Right lung (tissue), 10 donors: Measurements from ENCODE around the gene LGALS16. TPM values are rescaled to one million over a fixed set of nuclear protein-coding genes. Genes with fewer than 3 reads are reported as not detected.
"Not testable (repeated sequence)": the region's sequence is repeated elsewhere in the genome, so short reads cannot be mapped to it uniquely, and the experiment has no call there.

Source experiments
- DNase-seq, 2 donors: peaks; one replicate each; pipeline ENCODE4 v3.0.0-alpha.2; 2013
- long read RNA-seq, 8 donors: transcript quantifications; one replicate each; lab custom pipeline, GENCODE V29; 2026
- polyA plus RNA-seq, 5 donors: library from polyadenylated mRNA; unstranded; fragments of 120-200 nt; gene quantifications; one replicate each; pipeline versions ENCODE4 v1.2.1 to v1.2.3, GENCODE V29; 2013; ENCODE audit warnings: inconsistent platforms in 1 of 5, low replicate concordance in 1 of 5; ENCODE audit not compliant: insufficient read length in 5 of 5, insufficient read depth in 1 of 5

The LGALS16 gene, protein sequence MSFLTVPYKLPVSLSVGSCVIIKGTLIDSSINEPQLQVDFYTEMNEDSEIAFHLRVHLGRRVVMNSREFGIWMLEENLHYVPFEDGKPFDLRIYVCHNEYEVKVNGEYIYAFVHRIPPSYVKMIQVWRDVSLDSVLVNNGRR
- not detected for polyA plus RNA-seq
- long read RNA-seq, donor 1, result 0 reads
- long read RNA-seq, donor 2, result 0 reads
- long read RNA-seq, donor 3, result 0 reads
- long read RNA-seq, donor 4, result 0 reads
- long read RNA-seq, donor 5, result 0 reads
- long read RNA-seq, donor 6, result 0 reads
- long read RNA-seq, donor 7, result 0 reads
- long read RNA-seq, donor 8, result 0 reads

DNA sequence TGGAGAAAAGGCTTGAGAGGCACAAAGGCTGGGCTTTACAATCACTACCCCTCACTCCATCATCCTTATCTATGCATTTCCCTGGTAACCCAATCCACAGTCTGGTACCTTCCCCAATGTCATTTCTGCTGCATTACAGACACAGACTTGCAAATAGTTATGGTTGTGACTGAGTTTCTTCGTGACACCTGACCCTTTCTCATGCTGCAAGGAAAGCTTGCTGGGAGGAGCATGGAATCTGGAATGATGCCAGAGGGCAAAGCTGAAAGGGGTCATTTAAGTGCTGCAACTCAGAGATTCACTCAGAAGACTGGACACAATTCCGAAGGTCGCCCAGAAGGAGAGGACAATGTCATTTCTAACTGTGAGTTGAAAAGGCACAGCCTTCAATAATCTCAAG, at the start of gene LGALS16:
Gene LGALS16 (plus strand): TSS at position 301 of the 400 bp plus-strand sequence. CDS start 49 bp downstream, at position 350.
- no peak for DNase-seq

DNA sequence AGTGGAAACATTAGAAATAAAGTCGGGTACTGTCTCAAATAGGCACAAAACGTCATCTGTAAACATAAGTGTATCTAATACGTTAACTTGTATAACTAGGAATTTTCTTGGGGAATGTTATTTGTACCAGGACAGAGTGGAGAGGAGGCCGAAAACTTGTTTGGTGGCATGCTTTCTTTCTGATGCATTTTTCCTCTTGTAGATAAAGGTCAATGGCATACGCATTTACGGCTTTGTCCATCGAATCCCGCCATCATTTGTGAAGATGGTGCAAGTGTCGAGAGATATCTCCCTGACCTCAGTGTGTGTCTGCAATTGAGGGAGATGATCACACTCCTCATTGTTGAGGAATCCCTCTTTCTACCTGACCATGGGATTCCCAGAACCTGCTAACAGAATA, 48.7 kb upstream of the LGALS16 start:
- no peak for DNase-seq

DNA sequence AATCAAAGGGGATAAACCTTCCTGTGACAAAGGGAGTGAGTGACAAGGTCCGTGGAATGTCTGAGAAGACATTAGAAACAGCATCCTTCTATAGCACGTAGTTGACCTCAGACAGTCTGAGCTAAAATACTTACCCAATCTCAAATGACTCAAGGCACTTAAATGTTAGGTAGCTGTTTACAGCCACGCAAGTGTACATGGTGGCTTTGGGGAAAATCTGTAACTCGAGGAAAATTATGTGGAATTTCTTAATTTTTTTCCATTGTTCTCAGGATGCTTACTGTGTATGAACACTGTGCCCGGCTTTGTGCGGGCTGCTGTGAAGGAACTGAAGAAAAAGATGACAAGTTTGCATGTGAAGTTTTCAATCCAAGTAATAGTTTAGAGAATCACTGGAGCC, 48.2 kb upstream of the LGALS16 start:
- no peak for DNase-seq

DNA sequence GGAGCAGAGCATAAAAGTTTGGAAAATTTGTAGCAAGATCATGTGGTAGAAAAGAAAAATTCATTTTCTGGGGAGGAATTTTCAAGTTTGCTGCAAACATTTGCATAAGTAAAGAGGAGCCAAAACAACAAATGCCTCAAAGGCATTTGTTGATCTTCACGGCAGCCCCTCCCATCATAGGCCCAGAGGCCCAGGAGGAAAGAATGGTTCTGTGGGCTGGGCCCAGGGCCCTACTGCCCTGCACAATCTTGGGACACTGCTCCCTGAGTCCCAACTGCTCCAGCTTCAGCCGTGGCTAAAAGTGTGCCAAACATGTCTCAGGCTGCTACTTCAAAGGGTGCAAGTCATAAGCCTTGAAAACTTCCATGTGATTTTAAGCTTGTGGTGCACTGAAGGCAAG, 42.1 kb upstream of the LGALS16 start:
- DNase-seq, result no peak

DNA sequence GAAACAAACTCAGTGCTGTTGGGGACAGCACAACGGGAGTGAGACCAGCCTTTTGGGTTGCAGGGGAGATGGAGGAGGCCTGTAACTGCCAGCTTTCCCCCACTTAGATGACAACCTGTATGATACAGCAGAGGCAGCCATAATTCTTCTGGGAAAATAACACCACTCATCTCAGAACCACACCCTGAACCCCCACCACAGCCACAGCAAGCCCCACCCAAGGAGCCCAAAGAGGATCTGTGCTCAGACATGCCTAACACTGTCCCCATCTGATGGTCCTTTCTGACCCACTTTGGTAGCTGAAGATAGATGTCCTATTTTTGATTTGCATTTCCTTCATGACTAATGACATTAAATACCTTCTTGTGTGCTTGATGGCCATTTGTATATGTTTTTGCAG, 38.0 kb upstream of the LGALS16 start:
- DNase-seq, result no peak

DNA sequence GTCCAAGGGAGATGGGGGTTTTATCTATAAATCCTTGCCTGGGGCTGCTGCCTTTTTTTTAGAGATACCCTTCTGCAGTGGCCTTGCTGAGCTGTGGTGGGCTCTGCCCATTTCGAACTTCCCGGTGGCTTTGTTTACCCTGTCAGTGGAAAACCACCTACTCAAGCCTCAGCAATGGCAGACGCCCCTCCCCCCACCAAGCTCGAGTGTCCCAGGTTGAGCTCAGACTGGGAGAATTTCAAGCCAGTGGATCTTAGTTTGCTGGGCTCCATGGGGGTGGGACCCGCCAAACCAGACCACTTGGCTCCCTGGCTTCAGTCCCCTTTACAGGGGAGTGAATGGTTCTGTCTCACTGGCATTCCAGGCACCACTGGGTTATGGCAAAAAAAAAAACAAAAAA, 31.8 kb upstream of the LGALS16 start:
- DNase-seq, result no peak

DNA sequence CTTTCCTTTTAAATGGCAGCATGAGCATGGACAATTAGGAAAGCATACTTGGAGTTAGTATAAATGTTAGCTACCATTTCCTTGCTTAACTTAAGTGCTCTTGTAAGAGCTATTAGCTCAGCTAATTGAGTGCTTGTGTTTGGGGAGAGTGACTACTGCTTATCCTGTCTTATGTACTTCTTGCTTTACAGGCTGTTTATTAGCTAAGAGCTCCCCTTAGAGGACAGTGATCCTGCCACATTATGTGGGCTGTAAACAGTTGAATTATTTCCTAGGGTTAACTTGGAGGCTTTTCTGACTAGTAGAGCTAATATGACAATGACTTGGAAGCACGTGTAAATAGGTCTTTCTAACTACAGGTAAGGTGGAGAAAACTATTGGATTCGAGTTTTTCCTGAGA, 28.1 kb upstream of the LGALS16 start:
- DNase-seq, result not testable (repeated sequence)

DNA sequence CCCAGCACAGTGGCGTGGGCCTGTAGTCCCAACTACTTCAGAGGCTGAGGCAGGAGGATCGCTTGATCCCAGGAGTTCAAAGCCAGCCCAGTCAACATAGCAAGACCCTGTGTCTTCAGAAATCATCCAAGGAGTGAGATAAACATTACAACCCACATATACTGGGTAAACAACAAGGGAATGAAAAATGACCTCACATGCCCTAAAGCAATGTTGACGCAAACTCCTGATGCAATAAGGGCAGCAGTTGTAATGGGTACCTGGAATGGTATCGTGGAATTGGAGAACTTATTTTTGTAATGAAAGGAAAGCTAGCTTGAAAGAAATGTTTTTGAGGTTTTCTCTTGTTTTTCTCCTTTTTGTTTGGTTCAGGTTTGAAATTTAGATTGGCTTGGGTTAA, 24.5 kb upstream of the LGALS16 start:
- DNase-seq, result no peak

DNA sequence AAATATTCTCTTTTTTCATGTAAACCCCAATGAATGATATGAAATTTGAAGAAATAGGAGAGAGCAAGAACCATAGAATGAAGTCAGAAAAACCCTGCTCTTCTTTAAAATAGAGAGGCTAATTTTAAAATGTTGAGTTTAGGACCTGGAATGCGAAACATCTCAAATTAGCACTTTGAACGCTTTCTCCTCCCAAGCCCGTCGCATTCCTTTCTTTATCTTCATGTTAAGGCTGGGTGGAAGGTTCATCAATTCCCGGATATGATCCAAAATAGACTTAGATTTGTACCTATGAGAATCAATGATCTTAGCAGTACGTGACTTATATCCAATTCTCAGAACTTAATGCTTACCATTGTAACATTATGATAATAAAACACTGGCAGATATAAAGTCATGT, 24.1 kb upstream of the LGALS16 start:
- DNase-seq, result no peak

DNA sequence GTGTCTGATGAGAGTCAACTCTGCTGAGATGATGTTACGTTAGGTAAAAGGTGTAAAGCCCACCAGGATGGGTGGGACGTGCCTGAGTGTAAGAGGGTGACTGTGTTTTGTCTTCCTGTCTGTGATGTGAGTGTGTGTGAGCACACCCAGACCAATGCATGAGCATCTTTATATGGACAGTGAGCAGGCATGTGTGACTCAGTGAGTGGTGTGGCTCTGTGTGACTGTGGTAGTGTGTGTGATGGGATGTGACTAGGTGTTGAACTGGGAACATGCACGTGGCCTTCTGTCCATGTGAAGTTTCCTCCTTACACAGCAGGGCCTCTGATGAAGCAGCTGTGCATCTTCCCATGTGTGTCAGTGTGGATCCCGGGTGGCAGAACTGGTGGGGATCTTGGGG, 17.8 kb upstream of the LGALS16 start:
- DNase-seq, result no peak

DNA sequence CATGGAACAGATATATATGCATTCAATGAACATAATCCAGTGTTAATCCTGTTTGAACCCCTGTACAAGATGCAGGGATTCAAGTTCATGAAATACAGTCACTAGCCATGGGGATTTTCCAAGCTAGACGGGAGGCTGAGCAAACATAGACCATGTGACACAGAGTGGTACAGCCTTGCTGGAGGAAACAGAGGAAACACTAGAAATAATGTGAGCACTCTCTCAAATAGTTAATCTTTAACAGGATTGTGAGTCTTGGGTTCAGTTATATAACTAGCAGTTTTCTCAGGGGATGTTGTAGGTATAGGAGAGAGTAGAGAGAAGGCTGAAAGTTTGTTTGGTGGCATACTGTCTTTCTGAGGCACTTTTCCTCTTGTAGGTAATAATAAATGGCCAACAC, 13.9 kb upstream of the LGALS16 start:
- DNase-seq, result peak; percentile 9 to 13

DNA sequence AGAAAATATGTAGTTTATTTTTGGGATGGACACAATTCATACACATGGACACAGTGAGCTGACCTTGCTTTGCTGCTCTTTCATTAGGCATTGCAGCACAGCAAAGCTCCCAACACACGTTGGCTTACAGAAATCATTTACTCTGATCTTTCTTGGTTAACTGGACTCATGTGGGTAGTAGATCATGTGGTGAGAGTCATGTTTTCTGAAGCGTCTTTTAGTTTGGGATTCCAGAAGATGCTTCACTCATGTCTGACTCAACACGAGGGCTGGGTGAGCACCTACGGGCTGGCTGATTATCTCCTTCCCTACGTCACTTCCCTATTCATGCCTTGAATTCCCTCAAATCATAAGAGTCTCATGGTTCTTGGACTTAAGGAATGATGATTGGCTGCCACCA, 12.1 kb upstream of the LGALS16 start:
- no peak for DNase-seq

DNA sequence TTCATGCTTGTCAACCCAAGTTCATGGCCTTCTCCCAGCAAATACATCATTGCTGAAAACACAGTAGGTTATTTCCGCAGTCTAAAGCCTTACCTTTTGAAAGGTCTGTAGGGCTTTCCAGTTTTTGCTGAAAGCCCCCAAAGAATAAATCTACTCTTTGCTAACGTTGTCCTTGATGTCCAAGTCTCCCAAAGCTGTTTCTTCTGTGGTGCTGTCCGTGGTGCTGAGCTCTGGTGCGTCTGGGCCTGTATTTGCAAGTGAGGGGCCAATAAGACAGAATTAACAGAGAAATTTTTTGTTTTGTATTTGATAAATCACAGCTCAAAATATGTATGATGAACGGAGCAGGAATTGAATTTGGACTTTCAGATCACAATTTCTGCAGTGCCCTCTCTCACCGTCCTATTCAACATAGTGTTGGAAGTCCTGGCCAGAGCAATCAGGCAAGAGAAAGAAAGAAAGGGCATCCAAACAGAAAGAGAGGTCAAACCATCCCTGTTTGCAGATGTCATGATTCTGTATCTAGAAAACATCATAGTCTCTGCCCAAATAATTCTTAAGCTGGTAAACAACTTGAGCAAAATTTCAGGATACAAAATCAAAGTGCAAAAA, 9.8 kb upstream of the LGALS16 start:
- DNase-seq, result peak; percentile 7 to 8

DNA sequence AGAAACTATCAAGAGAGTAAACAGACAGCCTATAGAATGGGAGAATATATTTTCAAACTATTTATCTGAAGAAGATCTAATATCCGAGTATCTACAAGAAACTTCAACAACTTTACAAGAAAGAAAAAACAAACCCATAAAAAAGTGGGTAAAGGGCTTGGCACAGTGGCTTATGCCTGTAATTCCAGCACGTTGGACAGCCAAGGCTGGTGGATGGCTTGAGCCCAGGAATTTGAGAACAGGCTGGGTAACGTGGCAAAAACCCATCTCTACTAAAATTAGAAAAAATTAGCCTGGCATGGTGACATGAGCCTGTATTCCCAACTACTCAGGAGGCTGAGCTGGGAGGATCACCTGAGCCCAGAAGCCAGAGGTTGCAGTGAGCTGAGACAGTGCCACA, 7.8 kb upstream of the LGALS16 start:
- no peak for DNase-seq

DNA sequence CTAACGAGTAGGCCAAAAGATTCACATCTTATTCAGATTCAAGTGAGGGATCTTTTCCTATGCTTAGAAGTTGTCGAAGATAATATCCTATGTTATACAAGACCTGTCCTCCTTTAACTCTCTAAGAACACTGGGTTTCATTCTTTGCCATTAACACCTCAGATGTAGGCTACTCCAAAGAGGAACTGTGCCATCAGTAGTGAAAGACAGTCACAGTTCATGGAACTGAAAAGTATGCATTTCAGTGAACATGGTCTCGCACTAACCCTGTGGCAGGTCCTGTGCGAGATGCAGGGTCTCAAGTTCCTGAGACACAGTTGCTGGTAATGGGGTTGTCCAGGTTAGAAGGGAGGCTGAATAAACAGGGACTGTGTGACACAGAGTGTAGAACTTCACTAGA, 4.1 kb downstream of the LGALS16 start:
- DNase-seq, result no peak

DNA sequence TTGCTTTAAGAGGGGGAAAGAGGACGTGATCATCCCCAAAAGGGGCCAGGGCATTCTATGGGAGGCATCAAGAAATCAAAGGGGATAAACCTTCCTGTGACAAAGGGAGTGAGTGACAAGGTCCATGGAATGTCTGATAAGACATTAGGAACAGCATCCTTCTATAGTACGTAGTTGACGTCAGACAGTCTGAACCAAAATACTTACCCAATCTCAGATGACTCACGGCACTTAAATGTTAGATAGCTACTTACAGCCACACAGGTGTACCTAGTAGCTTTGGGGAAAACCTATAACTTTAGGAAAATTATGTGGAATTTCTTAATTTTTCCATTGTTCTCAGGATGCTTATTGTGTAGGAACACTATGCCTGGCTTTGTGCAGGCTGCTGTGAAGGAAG, 4.9 kb downstream of the LGALS16 start:
- no peak for DNase-seq

DNA sequence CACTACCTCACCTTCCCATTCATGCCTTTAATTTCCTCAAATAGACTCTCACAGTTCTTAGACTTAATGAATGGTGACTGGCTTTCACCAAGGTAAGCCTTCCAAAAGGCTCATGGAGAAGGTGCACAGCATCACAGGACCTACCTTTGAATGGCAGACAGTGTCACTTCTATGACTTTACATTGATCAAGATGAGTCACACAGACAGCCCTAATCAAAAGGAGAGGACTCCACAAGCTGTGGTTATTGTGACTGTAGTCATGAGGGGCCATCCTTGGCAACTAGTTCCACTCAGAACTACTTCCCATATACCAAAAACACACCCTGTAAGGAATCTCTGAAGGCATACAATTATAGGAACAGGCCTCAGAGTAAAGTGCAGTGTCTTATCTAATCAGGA, 5.9 kb downstream of the LGALS16 start:
- no peak for DNase-seq

DNA sequence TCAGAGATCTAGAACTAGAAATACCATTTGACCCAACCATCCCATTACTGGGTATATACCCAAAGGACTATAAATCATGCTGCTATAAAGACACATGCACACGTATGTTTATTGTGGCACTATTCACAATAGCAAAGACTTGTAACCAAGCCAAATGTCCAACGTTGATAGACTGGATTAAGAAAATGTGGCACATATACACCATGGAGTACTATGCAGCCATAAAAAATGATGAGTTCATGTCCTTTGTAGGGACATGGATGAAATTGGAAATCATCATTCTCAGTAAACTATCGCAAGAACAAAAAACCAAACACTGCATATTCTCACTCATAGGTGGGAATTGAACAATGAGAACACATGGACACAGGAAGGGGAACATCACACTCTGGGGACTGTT, 14.1 kb downstream of the LGALS16 start:
- not testable (repeated sequence) for DNase-seq

DNA sequence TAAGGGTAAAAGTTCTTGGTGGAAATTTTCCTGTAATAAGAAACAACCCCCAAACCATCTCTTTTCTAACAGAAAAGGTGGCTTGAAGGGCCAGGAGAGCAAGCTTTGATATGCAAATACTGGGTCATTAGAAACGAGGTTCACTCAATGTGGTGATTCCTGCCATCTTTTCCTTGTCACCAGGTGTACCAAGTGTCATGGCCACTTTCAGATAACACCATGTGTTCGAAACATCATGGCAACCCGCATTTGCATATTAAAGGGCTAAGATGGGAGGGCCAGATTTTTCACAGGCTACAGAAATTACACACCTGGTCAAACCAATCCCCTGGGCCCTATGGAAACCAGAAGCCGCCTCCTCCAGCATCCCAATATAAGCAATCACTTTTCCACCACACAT, 15.3 kb downstream of the LGALS16 start:
- DNase-seq, result no peak

DNA sequence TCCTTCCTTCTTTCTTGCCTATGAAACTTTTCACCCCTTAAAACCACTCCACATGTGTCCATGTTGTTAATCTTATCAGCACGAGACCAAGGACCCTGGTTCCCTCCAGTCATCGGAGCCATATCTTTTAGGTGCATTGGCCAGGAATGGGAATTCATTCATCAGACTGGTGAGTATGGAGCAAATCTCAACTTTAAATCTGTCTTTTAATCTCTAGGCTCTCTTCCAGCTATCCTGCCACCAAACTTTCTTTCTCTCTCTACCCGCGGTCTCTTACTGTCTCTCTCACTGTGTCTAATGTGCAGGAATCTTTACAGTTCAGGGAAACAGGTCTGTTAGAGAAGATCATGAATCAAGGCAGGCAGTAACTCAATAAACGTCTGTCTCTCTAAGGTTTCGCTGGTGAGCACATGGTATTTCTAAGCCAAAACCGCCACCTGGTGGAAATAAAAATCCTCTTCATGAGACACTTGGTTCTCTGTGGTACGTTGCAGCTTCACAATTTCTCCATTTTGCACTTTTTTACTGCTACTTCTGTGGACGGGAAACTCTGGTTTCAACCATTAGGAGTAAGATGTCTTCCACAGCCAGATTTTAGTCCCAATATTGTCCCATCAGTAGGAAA, 16.1 kb downstream of the LGALS16 start:
- peak in 1 of 2 donors; percentile 24 for DNase-seq

DNA sequence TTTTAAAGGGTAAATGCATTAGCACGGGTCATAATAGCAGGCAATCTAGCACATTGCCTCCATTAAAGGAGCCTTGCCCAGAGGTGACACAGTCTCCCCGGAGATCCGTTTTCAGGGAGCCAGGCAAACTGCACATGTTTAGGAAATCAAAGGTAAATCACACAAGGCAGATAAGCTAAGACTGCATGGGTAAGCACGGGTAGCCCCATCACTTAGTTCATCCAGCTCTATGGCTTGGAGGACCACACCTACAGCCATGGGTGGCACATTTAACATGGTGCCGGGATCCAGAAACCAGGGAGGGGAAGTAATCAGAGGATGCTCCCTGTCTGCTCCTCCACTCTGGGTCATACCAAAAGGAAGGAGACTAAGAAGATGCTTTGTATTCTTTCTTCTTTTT, 16.8 kb downstream of the LGALS16 start:
- DNase-seq, result no peak

DNA sequence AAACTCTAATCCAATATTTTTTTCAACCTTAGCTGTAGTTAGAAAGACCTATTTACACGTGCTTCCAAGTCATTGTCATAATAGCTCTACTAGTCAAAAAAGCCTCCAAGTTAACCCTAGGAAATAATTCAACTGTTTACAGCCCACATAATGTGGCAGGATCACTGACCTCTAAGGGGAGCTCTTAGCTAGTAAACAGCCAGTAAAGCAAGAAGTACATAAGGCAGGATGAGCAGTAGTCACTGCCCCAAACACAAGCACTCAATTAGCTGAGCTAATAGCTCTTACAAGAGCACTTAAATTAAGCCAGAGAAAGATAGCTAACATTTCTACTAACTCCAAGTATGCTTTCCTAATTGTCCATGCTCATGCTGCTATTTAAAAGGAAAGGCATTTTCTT, 18.1 kb downstream of the LGALS16 start:
- not testable (repeated sequence) for DNase-seq

DNA sequence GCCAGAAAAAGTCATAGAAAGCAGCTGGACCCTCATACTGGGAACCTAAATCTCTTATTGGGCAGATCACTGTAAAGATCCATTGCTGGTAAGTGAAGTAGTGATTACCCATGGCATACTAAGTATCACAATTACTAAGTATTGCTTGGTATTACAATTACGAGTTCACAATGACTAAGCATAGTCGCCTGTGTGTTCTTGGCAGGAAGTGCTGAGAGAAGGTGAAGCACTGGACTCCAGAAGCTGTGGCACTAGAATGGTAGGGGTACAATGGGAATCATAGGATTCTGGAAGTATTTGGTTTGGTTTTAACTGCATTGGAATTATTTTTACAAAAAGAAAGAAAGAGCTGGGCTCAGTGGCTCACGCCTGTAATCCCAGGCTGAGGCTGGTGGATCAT, 20.3 kb downstream of the LGALS16 start:
- no peak for DNase-seq
